Astrocyte (in vitro differentiated cells and primary cell): ENCODE measurements around the gene SNCA. TPM values are rescaled to one million over a fixed set of nuclear protein-coding genes. Genes with fewer than 3 reads are reported as not detected.

Source experiments
- DNase-seq: peaks from one replicate; pipeline ENCODE4 v3.0.0-alpha.2; 2010; ENCODE audit warnings: low read depth
- FAIRE-seq: peaks from 2 replicates; lab custom pipeline; 2011; peaks lifted over from hg19 to GRCh38; lab: Jason Lieb, UNC
- H2AFZ ChIP-seq: 2 replicates; pipeline ENCODE4 v1.6.0; 2012; ENCODE audit warnings: low read depth, low read length, inconsistent platforms
- H3K27ac ChIP-seq: 2 replicates; pipeline ENCODE4 v1.5.1; 2011; ENCODE audit warnings: low read depth, low read length, inconsistent platforms
- H3K27me3 ChIP-seq: 2 replicates; pipeline ENCODE4 v1.6.0; 2011; ENCODE audit warnings: low read length, inconsistent platforms; ENCODE audit not compliant: insufficient read depth
- H3K36me3 ChIP-seq: 2 replicates; pipeline ENCODE4 v1.5.1; 2011; ENCODE audit warnings: low read length, inconsistent platforms; ENCODE audit not compliant: insufficient read depth
- H3K4me1 ChIP-seq: 2 replicates; pipeline ENCODE4 v1.5.1; 2011; ENCODE audit warnings: low read length, inconsistent platforms; ENCODE audit not compliant: insufficient read depth
- H3K4me2 ChIP-seq: 2 replicates; pipeline ENCODE4 v1.6.0; 2012; ENCODE audit warnings: low read length, inconsistent platforms
- H3K4me3 ChIP-seq: 2 replicates; pipeline ENCODE4 v1.5.1; 2011; ENCODE audit warnings: low read depth, mild to moderate bottlenecking, low read length, inconsistent platforms; ENCODE audit not compliant: insufficient read depth
- H3K79me2 ChIP-seq: 2 replicates; pipeline ENCODE4 v1.6.0; 2012; ENCODE audit warnings: mild to moderate bottlenecking, low read length, inconsistent platforms; ENCODE audit not compliant: insufficient read depth
- H3K9ac ChIP-seq: 2 replicates; pipeline ENCODE4 v1.6.0; 2012; ENCODE audit warnings: mild to moderate bottlenecking, low read length, inconsistent platforms
- H3K9me3 ChIP-seq: 2 replicates; pipeline ENCODE4 v1.5.1; 2012; ENCODE audit warnings: low read depth, mild to moderate bottlenecking, low read length, inconsistent platforms; ENCODE audit not compliant: insufficient read depth
- H4K20me1 ChIP-seq: 2 replicates; pipeline ENCODE4 v1.6.0; 2012; ENCODE audit warnings: low read length, inconsistent platforms; ENCODE audit not compliant: insufficient read depth
- H3K27ac Mint-ChIP-seq: one replicate; pipeline ENCODE4 v1.8.0; 2021; ENCODE audit warnings: mild to moderate bottlenecking, mixed read lengths; ENCODE audit not compliant: unreplicated experiment
- H3K27me3 Mint-ChIP-seq: one replicate; pipeline ENCODE4 v1.8.0; 2021; ENCODE audit warnings: low read depth, mixed read lengths; ENCODE audit not compliant: unreplicated experiment
- H3K36me3 Mint-ChIP-seq: one replicate; pipeline ENCODE4 v1.8.0; 2021; ENCODE audit warnings: low read depth, mixed read lengths; ENCODE audit not compliant: unreplicated experiment
- H3K4me1 Mint-ChIP-seq: one replicate; pipeline ENCODE4 v1.8.0; 2021; ENCODE audit warnings: low read depth, mixed read lengths; ENCODE audit not compliant: unreplicated experiment
- H3K4me3 Mint-ChIP-seq: one replicate; pipeline ENCODE4 v1.8.0; 2021; ENCODE audit warnings: mild to moderate bottlenecking, moderate library complexity, mixed read lengths; ENCODE audit not compliant: unreplicated experiment
- H3K9me3 Mint-ChIP-seq: one replicate; pipeline ENCODE4 v1.8.0; 2021; ENCODE audit warnings: mild to moderate bottlenecking, mixed read lengths; ENCODE audit not compliant: unreplicated experiment
- EZH2 ChIP-seq: IDR thresholded peaks from 2 replicates; pipeline ENCODE4 v1.6.1; 2012; ENCODE audit warnings: mild to moderate bottlenecking, low read length, inconsistent platforms; ENCODE audit not compliant: insufficient read depth
- total RNA-seq: library from RNA; stranded (reverse); gene quantifications from 2 replicates; pipeline ENCODE4 v1.2.1, GENCODE V29; 2021
- TF ChIP-seq, protein P1 (sequence below): IDR thresholded peaks from 2 replicates; pipeline ENCODE4 v1.5.1; 2011; ENCODE audit warnings: low read depth, mild to moderate bottlenecking, inconsistent platforms, low read length, moderate library complexity; ENCODE audit not compliant: insufficient read depth

SNCA gene
- total RNA-seq, 1 donor from 2014 or later, result 27.3 TPM

DNA sequence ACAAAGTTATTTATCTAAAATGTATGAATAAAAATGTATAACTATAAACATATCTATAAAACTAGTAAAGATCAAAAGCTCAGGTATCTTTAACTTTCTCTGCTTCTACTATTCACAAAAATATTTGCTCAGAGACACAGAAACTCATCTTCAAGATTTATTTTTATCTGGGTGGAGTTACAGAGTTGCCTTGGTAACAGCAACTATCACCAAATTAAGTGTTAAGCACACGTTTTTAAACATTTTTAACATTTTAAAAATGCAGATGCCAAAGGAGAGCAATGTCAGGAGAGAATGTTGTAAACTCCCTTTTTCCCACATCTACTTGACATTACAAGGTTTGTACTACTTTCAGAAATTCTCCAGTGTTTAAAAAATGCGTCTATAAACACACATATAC lies 71.4 kb downstream of the SNCA start:
- H3K36me3 Mint-ChIP-seq, result peaks cover 2% of the 10 kb centered on the region
- TF ChIP-seq EZH2, result no peak
- TF ChIP-seq, protein P1, sequence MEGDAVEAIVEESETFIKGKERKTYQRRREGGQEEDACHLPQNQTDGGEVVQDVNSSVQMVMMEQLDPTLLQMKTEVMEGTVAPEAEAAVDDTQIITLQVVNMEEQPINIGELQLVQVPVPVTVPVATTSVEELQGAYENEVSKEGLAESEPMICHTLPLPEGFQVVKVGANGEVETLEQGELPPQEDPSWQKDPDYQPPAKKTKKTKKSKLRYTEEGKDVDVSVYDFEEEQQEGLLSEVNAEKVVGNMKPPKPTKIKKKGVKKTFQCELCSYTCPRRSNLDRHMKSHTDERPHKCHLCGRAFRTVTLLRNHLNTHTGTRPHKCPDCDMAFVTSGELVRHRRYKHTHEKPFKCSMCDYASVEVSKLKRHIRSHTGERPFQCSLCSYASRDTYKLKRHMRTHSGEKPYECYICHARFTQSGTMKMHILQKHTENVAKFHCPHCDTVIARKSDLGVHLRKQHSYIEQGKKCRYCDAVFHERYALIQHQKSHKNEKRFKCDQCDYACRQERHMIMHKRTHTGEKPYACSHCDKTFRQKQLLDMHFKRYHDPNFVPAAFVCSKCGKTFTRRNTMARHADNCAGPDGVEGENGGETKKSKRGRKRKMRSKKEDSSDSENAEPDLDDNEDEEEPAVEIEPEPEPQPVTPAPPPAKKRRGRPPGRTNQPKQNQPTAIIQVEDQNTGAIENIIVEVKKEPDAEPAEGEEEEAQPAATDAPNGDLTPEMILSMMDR, result no peak
- H3K27ac Mint-ChIP-seq, result no peak overlapping the region

DNA sequence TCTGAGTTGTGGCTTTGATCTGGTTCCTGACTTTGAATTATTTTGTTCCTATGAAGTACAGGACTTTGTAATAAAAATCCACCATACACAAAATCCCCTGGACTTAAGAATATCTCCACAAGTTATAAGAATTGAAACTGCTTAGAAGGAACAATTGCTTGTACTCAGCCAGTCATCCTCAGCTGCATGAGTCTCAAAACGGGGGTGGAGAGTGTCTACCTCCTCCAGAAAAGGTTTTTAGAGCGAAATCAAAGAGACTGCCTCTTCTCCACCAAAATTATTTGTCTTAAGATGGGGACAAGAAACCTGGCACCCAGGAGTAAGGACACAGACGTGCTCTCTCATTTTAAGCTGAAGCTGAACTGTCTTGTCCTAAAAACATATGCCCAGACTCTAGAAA lies 74.7 kb downstream of the SNCA start:
- Mint-ChIP-seq H3K27me3 (no peaks in the 10 kb centered on the region), H3K9me3 (no peaks in the 10 kb centered on the region), H3K4me1 (peaks cover 17% of the 10 kb centered on the region), H3K36me3 (no peaks in the 10 kb centered on the region), H3K4me3 (no peak overlapping the region), H3K27ac (no peak overlapping the region)
- Histone ChIP-seq H3K36me3 (no peaks in the 10 kb centered on the region), H3K27me3 (no peaks in the 10 kb centered on the region), H3K4me2 (no peak overlapping the region), H3K4me3 (no peak overlapping the region), H4K20me1 (no peaks in the 10 kb centered on the region), H3K79me2 (no peaks in the 10 kb centered on the region), H3K4me1 (no peaks in the 10 kb centered on the region), H2AFZ (no peak overlapping the region), H3K9ac (no peak overlapping the region), H3K27ac (no peak overlapping the region), H3K9me3 (no peaks in the 10 kb centered on the region)
- DNase-seq (no peak), FAIRE-seq (no peak)
- TF ChIP-seq, protein P1, result no peak
- TF ChIP-seq EZH2, result no peak

More for the DNA sequence above, 71.4 kb downstream of the SNCA start:
- Histone ChIP-seq H4K20me1 (no peaks in the 10 kb centered on the region), H3K9ac (no peak overlapping the region), H3K9me3 (no peaks in the 10 kb centered on the region), H3K4me3 (no peak overlapping the region), H3K27me3 (no peaks in the 10 kb centered on the region), H3K4me1 (no peaks in the 10 kb centered on the region), H3K79me2 (no peaks in the 10 kb centered on the region), H3K36me3 (no peaks in the 10 kb centered on the region), H3K27ac (no peak overlapping the region), H3K4me2 (peak overlapping the region; percentile 21), H2AFZ (no peak overlapping the region)
- H3K4me3 Mint-ChIP-seq, result no peak overlapping the region
- H3K27me3 Mint-ChIP-seq, result no peaks in the 10 kb centered on the region
- no peak for DNase-seq
- H3K4me1 Mint-ChIP-seq, result peaks cover 9% of the 10 kb centered on the region
- no peak for FAIRE-seq
- H3K9me3 Mint-ChIP-seq, result no peaks in the 10 kb centered on the region

DNA sequence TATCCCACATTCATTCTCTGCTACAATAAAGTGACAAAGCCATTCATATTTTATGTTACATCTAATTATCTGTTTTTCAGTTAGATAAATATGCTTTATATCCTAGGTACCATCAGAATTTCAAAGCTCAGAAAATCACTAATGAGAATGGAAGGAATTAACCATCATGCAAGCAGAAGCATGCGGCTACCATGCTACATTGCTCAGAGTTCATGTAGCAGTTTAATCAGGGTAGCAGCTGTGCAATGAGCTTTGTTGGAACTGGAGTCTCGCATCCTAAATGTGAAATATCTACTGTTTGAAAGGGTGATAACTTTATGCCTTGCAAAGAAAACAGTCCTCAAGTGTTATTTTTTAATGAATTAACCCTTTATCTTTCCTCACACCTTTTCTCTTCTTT lies 77.5 kb downstream of the SNCA start:
- Histone ChIP-seq H3K4me1 (no peaks in the 10 kb centered on the region), H3K79me2 (no peaks in the 10 kb centered on the region), H2AFZ (no peak overlapping the region), H4K20me1 (no peaks in the 10 kb centered on the region), H3K4me2 (no peak overlapping the region), H3K27ac (no peak overlapping the region), H3K9me3 (no peaks in the 10 kb centered on the region), H3K4me3 (no peak overlapping the region), H3K27me3 (no peaks in the 10 kb centered on the region), H3K9ac (no peak overlapping the region), H3K36me3 (no peaks in the 10 kb centered on the region)
- TF ChIP-seq, protein P1, result no peak
- no peak for TF ChIP-seq EZH2
- Mint-ChIP-seq H3K4me3 (no peak overlapping the region), H3K27me3 (no peaks in the 10 kb centered on the region), H3K27ac (no peak overlapping the region), H3K9me3 (no peaks in the 10 kb centered on the region), H3K4me1 (peaks cover 10% of the 10 kb centered on the region), H3K36me3 (no peaks in the 10 kb centered on the region)
- DNase-seq, result no peak
- no peak for FAIRE-seq
